ENCODE measurements around the gene GLCE.

DNA sequence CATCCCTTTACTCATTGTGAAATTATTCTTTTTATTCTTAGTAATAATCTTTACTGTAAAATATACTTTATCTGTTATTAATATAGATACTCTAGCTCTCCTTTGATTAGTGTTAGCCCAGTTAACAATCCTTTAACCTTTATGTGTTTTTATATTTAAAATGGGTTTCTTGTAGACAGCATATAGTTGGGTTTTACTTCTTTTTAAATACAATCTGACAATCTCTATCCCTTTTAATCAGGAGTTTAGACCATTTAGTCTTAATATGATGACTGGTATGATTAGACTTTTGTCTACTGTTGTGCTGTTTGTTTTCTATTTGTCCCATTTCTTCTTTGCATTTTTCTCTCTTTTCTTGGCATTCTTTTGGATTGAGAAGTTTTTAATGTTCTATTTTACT is 30.1 kb downstream of the GLCE start:
- no peak for TF ChIP-seq POLR2A (IDR thresholded peaks at IDR 0.05)
- TF ChIP-seq, protein P1, sequence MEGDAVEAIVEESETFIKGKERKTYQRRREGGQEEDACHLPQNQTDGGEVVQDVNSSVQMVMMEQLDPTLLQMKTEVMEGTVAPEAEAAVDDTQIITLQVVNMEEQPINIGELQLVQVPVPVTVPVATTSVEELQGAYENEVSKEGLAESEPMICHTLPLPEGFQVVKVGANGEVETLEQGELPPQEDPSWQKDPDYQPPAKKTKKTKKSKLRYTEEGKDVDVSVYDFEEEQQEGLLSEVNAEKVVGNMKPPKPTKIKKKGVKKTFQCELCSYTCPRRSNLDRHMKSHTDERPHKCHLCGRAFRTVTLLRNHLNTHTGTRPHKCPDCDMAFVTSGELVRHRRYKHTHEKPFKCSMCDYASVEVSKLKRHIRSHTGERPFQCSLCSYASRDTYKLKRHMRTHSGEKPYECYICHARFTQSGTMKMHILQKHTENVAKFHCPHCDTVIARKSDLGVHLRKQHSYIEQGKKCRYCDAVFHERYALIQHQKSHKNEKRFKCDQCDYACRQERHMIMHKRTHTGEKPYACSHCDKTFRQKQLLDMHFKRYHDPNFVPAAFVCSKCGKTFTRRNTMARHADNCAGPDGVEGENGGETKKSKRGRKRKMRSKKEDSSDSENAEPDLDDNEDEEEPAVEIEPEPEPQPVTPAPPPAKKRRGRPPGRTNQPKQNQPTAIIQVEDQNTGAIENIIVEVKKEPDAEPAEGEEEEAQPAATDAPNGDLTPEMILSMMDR (IDR thresholded peaks at IDR 0.05 in 8 of 11, conservative IDR thresholded peaks at IDR 0.05 in 3 of 11), result no peak
- no peak for TF ChIP-seq POLR2AphosphoS5 (IDR thresholded peaks at IDR 0.05)
